C4-2B (cell line): ENCODE results near the gene CRACDL.

ENCODE experiments used
- CTCF ChIP-seq: fragments of 450-650 bp; conservative IDR thresholded peaks from 2 replicates; pipeline ENCODE4 v1.5.1; 2017; ENCODE audit warnings: mild to moderate bottlenecking
- ZFX ChIP-seq: fragments of 450-650 bp; IDR thresholded peaks from 2 replicates; pipeline ENCODE4 v1.6.1; 2017

DNA sequence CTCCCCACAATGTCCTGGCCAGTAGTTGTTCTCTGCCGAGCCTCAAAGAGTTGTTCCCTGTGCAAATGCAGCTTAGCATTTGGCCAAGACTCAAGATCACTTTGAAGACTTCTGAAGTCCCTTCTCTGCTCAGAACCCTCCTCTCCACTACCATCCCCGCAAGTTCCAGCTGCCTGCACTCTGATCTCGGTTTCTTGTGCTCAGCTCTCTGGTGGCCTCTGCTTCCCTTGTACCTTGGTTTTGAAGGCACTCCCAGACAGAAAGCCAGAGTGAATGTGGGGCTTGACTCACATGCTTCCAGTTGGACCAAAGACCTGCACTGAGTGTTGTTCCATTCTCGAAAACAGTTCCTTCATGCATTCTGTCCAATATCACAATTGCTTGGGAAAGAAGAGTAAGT lies 28.6 kb downstream of the CRACDL start:
- TF ChIP-seq CTCF (no peak), ZFX (no peak)
